GM19372 (cell line): ENCODE data around the gene TRIM38.
"Not testable (repeated sequence)": the region's sequence is repeated elsewhere in the genome, so short reads cannot be mapped to it uniquely, and the experiment has no call there.

Source experiments
- ATAC-seq: cut with Tn5 transposase; IDR thresholded peaks from one replicate; pipeline ENCODE4 v1.9.1; 2021; ENCODE audit warnings: mild to moderate bottlenecking, low read depth, moderate library complexity; ENCODE audit not compliant: unreplicated experiment

The TRIM38 gene

DNA sequence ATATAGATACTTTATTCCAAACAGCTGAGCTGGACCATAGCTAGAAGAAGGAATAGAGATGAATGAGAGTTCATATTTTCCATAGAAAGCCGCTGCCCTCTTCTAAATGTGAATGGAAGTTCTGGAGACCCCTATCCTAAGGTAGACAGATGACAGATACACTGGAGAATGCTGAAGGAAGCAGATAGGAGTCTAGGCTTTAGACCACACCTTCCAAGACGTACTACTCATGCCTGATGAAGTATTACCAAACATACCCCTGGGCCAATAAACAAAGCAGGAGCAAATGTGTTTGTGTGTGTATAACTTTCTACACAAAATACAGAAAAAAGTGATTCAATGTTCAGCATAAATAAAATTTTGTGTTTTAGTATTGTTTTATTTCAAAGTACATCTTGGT lies 23.0 kb upstream of the TRIM38 start:
- ATAC-seq, result no peak

- no peak for ATAC-seq
Observed at GRCh38 chr6:25942561-25943147, 19.9 kb upstream of the TRIM38 start.

DNA sequence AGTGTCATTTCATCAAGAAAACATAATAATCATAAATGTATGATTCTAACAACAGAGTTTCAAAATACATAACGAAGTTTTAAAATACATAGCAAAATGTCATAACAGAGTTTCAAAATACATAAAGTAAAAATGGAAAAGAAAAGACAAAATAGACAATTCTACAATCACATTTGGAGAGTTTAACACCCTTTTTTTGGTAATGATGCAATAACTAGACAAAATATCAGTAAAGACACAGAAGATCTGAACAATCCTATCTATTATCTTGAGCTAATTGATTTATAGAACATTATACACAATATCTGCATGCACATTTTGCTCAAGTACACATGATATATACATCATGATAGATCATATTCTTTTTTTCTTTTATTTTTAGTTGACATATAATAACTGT lies 18.7 kb upstream of the TRIM38 start:
- no peak for ATAC-seq

GRCh38 chr6:25944688-25945574 lies 17.7 kb upstream of the TRIM38 start:
- ATAC-seq, result peak; percentile 87

DNA sequence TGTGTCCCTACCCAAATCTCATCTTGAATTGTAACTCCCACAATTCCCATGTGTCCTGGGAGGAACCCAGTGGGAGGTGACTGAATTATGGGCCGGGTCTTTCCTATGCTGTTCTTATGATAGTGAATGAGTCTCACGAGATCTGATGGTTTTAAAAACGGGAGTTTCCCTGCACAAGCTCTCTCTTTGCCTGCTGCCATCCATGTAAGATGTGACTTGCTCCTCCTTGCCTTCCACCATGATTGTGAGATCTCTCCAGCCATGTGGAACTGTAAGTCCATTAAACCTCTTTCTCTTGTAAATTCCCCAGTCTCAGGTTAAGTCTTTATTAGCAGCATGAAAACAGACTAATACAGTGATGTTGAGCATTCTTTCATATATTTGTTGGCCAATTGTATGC lies 16.9 kb upstream of the TRIM38 start:
- ATAC-seq, result not testable (repeated sequence)

GRCh38 chr6:25946631-25947030 lies 16.0 kb upstream of the TRIM38 start:
- no peak for ATAC-seq

DNA sequence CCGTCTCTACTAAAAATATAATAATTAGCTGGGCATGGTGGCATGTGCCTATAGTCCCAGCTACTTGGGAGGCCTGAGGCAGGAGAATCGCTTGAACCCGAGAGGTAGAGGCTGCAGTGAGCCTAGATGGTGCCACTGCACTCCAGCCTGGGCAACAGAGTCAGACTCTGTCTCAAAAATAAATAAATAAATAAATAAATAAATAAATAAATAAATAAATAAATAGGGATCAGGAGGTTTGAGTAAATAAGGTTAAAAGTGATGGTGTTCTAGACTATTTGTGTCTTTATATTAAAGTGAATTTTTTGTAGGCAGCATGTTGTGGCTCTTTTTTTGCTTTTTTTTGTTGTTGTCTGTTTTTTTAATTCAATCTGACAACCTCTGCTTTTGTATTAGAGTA lies 15.1 kb upstream of the TRIM38 start:
- ATAC-seq, result not testable (repeated sequence)

DNA sequence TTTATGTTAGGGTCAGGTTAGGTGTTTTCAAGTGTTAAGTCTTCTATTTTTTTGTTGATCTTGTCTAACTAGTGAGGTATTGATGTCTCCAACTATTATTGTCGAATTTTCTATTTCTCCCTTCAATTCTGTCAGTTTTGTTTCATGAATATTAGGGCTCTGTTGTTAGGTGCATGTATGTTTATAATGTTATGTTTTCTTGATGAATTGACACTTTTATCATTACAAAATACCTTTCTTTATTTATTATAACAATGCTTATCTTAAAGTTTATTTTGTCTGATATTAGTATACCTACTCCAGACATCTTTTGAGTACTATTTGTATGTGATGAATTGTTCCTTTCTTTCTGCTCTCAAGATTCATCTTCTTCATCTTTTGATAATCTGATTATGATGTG lies 12.9 kb upstream of the TRIM38 start:
- ATAC-seq, result no peak

- no peak for ATAC-seq
Observed at GRCh38 chr6:25950297-25950696, 12.3 kb upstream of the TRIM38 start.

DNA sequence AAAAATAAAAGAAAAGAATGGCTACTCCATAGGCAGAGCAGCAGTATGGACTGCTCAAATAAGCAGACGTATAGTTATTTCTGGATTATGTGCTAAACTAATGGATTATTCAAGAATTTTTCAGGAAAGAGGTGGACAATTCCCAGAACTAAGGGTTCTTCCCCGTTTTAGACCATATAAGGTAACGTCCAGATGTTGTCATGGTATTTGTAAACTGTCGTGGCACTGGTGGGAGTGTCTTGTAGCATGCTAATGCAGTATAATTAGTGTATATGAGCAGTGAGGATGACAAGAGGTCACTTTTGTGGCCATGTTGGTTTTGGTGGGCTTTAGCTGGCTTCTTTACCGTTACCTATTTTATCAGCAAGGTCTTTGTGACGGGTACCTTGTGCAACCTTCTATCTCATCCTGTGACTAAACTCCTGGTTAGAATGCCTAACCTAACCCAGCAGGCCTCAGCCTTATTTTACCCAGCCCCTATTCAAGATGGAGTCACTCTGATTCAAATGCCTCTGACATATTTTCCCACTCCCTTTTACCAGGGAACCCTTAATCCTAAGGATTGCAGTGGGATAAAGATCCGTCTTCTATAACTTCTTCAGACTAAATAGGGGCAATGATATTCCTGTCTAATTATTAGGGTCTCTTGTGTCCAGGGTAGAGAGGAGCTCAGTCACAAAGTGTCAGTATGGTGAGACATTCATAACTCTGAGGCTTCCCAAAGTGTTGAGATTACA lies 11.1 kb upstream of the TRIM38 start:
- no peak for ATAC-seq

- no peak for ATAC-seq
Observed at GRCh38 chr6:25952535-25952934, 10.1 kb upstream of the TRIM38 start.

DNA sequence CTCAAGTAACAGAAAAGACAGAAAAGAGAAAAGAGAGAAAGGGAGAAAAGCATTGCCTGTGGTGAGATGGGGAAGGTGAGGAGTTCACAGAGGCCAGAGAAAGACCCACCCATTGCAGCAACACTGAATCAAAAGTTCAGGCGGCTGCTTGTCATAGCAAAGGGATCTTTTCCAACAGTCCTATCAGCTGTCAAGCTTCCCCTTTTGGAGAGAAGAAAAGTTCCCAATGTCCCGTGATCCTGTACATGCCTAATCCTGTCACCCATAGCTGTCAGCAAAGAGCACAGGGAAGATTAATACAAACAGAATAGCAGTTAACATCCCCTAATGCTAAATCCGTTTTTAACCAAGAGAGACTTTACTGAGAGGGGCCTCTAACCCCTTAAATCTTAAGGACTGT lies 8.9 kb upstream of the TRIM38 start:
- no peak for ATAC-seq

- ATAC-seq, result no peak
Observed at GRCh38 chr6:25954756-25955155, 7.8 kb upstream of the TRIM38 start.

GRCh38 chr6:25956226-25956625 lies 6.4 kb upstream of the TRIM38 start:
- no peak for ATAC-seq

DNA sequence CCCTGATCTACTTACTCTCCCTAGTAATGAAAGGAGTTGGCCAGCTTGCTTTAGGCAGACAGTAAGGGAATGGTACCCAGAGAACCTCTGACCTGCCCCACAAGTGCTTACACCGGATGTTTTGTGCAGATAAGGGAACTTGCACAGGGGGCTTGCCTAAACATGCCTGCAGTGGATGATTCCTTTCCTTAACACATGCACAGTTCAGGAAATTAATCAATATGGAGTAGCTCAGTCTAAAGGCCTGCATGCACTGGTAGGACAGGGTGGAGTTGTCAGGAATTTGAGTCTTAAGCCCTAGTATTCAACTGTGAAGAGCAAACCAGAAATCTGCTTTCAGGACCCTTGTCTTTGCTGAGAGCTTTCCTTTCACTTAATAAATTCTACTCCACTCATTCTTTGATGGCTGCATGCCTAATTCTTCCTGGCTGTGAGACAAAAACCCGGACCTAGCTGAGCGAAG lies 3.9 kb upstream of the TRIM38 start:
- no peak for ATAC-seq

- no peak for ATAC-seq
Observed at GRCh38 chr6:25959890-25960536, 2.6 kb upstream of the TRIM38 start.

- no peak for ATAC-seq
Observed at GRCh38 chr6:25960734-25961133, 1.9 kb upstream of the TRIM38 start.

- ATAC-seq, result no peak
Observed at GRCh38 chr6:25961619-25962148, 918 bp upstream of the TRIM38 start.

DNA sequence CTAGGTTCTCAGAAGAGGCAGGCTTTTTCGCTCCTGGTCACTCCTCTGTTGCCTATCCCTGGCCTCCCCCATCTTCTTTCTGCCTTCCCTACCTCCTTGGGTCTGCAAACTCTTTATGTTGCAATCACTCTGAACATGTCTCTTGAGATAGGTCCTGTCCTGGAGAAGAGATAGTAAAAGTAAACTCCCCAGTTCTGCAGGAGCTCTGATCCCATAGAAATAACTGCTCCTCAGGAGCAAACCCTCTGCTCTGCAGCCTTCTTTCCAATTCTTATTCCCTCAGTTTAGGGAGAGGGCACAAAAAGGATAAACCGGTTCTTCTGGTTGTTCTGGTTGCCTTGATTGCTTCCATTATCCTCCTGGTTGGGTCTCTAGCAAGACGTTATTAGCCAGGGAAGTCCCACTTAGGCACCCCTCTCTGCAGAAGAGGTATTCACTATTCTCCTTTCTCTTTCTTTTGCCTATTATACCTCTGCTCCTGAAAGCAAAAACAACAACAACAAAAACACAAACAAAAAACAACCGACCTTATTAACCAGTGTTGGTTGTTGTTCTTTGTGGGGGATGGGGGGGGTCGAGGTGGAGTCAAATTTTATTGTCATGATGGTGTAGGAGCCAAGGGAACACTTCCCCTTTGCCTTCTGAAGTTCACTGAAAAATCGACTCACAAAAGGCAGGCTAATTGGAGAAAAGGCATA lies 973 bp downstream of the TRIM38 start:
- no peak for ATAC-seq

DNA sequence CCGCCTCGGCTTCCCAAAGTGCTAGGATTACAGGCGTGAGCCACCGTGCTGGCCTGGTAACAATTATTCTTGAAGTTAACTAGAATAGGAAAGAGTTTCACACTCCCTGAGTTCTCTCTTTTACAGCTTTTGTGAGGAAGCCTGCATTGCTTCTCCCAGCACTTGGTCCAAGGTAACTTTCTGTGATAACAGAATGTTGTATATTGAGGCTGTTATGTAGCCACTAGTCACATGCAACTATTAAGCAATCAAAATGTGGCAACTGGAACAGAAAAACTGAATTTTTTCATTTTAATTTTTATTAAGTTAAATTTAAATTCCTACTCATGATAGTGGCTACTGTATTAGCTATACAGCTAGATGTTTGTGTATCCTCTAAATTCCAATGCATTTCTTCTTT lies 2.5 kb downstream of the TRIM38 start:
- no peak for ATAC-seq
